Calu3 (cell line): Measurements from ENCODE around the gene NME2. TPM values are rescaled to one million over a fixed set of nuclear protein-coding genes. Genes with fewer than 3 reads are reported as not detected.

Source experiments
- BruUV-seq: library from RNA; stranded (reverse); fragments of 400-500 nt; replicated peaks from 2 replicates; lab custom pipeline; 2021; lab: Mats Ljungman, UMichigan
- CTCF ChIA-PET: fragments of 300-600 bp; sonication (Branson Sonifier 250); formaldehyde crosslinking; loops from one replicate; lab custom pipeline; 2022; ENCODE audit warnings: antibody characterized with exemption; lab: Charles Lee
- DNase-seq: peaks from one replicate; pipeline ENCODE4 v3.0.0; 2022
- H3K27ac Mint-ChIP-seq: one replicate; pipeline ENCODE4 v1.8.0; 2022; ENCODE audit warnings: mixed read lengths; ENCODE audit not compliant: unreplicated experiment
- H3K27me3 Mint-ChIP-seq: one replicate; pipeline ENCODE4 v1.8.0; 2022; ENCODE audit warnings: mixed read lengths; ENCODE audit not compliant: unreplicated experiment
- H3K36me3 Mint-ChIP-seq: one replicate; pipeline ENCODE4 v1.8.0; 2022; ENCODE audit warnings: mild to moderate bottlenecking, moderate library complexity, mixed read lengths; ENCODE audit not compliant: insufficient read depth, unreplicated experiment
- H3K4me1 Mint-ChIP-seq: one replicate; pipeline ENCODE4 v1.8.0; 2022; ENCODE audit warnings: mild to moderate bottlenecking, low read depth, mixed read lengths; ENCODE audit not compliant: unreplicated experiment
- H3K4me3 Mint-ChIP-seq: one replicate; pipeline ENCODE4 v1.8.0; 2022; ENCODE audit warnings: mild to moderate bottlenecking, low read depth, moderate library complexity, mixed read lengths; ENCODE audit not compliant: unreplicated experiment
- H3K9me3 Mint-ChIP-seq: one replicate; pipeline ENCODE4 v1.8.0; 2022; ENCODE audit warnings: low read depth, mixed read lengths; ENCODE audit not compliant: unreplicated experiment
- CTCF ChIP-seq: fragments of 200-600 bp; IDR thresholded peaks from one replicate; pipeline ENCODE4 v1.8.0; 2022; ENCODE audit warnings: antibody characterized with exemption; ENCODE audit not compliant: unreplicated experiment
- intact Hi-C: fragments of 100-400 bp; cut with micrococcal nuclease; formaldehyde crosslinking; loops from one replicate; pipeline ENCODE4 v1.10.0; 2022; ENCODE audit not compliant: unreplicated experiment
- total RNA-seq: library from RNA; stranded (reverse); gene quantifications from 2 replicates; pipeline ENCODE4 v1.2.3, GENCODE V29; 2022

NME2 gene
- total RNA-seq, 1 experiment from 2014 or later = 1,060 TPM

- no peaks in the 10 kb centered on the region for H3K27me3 Mint-ChIP-seq
- CTCF ChIA-PET = interaction anchor here (0.5 to 0.7 kb wide), 2 partner anchors 109 to 117 kb away, joined by 3 read pairs; no protein-coding TSS in a partner anchor
- H3K4me3 Mint-ChIP-seq = no peak overlapping the region
- TF ChIP-seq CTCF = no peak
- no peak overlapping the region for H3K27ac Mint-ChIP-seq
- intact Hi-C loops = no loop called here
- no peaks in the 10 kb centered on the region for H3K4me1 Mint-ChIP-seq
- no peaks in the 10 kb centered on the region for H3K9me3 Mint-ChIP-seq
- no TSS peak for BruUV-seq
- no peak for DNase-seq
- peaks cover 65% of the 10 kb centered on the region for H3K36me3 Mint-ChIP-seq
Measured at GRCh38 chr17:51188271-51188833, 22.1 kb downstream of the NME2 start.

GRCh38 chr17:51189162-51189561 is 23.0 kb downstream of the NME2 start:
- Mint-ChIP-seq H3K27ac (no peak overlapping the region), H3K36me3 (peaks cover 70% of the 10 kb centered on the region), H3K9me3 (no peaks in the 10 kb centered on the region), H3K4me3 (no peak overlapping the region), H3K27me3 (no peaks in the 10 kb centered on the region), H3K4me1 (no peaks in the 10 kb centered on the region)
- no peak for DNase-seq
- CTCF ChIA-PET = no interaction called here
- BruUV-seq = no TSS peak
- no peak for TF ChIP-seq CTCF
- intact Hi-C loops = no loop called here

GRCh38 chr17:51189628-51190027 is 23.4 kb downstream of the NME2 start:
- Mint-ChIP-seq H3K9me3 (no peaks in the 10 kb centered on the region), H3K36me3 (peaks cover 75% of the 10 kb centered on the region), H3K27me3 (no peaks in the 10 kb centered on the region), H3K27ac (no peak overlapping the region), H3K4me3 (no peak overlapping the region), H3K4me1 (no peaks in the 10 kb centered on the region)
- BruUV-seq = no TSS peak
- no peak for DNase-seq
- TF ChIP-seq CTCF = no peak
- CTCF ChIA-PET = no interaction called here
- intact Hi-C loops = no loop called here

DNA sequence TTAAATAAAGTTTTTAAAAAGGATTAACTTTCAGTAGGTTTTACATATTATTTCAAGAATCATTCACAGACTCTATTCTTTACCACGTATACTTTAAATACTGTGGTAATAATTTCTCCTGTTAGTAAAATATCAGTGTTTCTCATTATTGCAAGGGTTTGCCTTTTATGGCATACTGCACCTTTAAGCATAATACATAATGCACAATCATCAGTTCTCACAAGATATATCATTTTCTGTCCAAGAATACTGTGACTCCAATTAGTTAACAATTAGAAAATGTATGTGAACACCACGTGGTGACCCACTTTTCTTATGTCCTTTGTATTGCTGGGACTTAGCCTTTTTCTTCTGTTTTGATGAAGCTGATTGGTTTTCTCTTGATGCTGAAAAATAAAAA is 25.7 kb downstream of the NME2 start:
- no peaks in the 10 kb centered on the region for H3K9me3 Mint-ChIP-seq
- peaks cover 72% of the 10 kb centered on the region for H3K36me3 Mint-ChIP-seq
- no peak for TF ChIP-seq CTCF
- CTCF ChIA-PET = no interaction called here
- no peak for DNase-seq
- H3K27ac Mint-ChIP-seq = no peak overlapping the region
- no peaks in the 10 kb centered on the region for H3K27me3 Mint-ChIP-seq
- BruUV-seq = no TSS peak
- intact Hi-C loops = no loop called here
- H3K4me3 Mint-ChIP-seq = no peak overlapping the region
- no peaks in the 10 kb centered on the region for H3K4me1 Mint-ChIP-seq
